ENCODE measurements around the gene GOLGA8G. TPM values are rescaled to one million over a fixed set of nuclear protein-coding genes. Genes with fewer than 3 reads are reported as not detected.

The GOLGA8G gene
- total RNA-seq, 2 experiments from 2014 or later = not detected

Small RNAs within 50 kb of the gene (microRNA-seq; reads per million reads assigned to microRNA genes)
- gene MIR4509-3 (ENCODE audit: borderline microRNAs expressed) = not detected

Other genes with a start within 250 kb of the GOLGA8G start
- gene HERC2, start 210.8 kb downstream of the GOLGA8G start, total RNA-seq = 10 to 100 TPM; 25.4 to 26.6 TPM
- not detected for gene GOLGA6L24, start 174.9 kb downstream of the GOLGA8G start, total RNA-seq
- gene GOLGA8F, start 154.3 kb downstream of the GOLGA8G start, total RNA-seq = not detected
- gene GOLGA6L25, start 20.6 kb upstream of the GOLGA8G start, total RNA-seq = not detected
- gene GOLGA8M, start 179.4 kb upstream of the GOLGA8G start, total RNA-seq = 1 to 10 TPM; 2.1 to 2.2 TPM

All from CD8-positive, alpha-beta T cell (primary cell).